Measurements from ENCODE around the gene NOTCH1.

- no peak for TF ChIP-seq CTCF (IDR thresholded peaks at IDR 0.05)
- no peak for TF ChIP-seq POLR2A (IDR thresholded peaks at IDR 0.05)
Observed at GRCh38 chr9:136550439-136551289, 4.8 kb upstream of the NOTCH1 start.

Data from adrenal gland (tissue), 5 donors.